ENCODE measurements around the gene CA6.

- TF ChIP-seq CTCF (IDR thresholded peaks at IDR 0.05) (no peak), POLR2A (IDR thresholded peaks at IDR 0.05) (no peak)
Measured at GRCh38 chr1:9013819-9014218, 68.2 kb downstream of the CA6 start.
